Measurements from ENCODE around the gene ERVFRD-1.

ERVFRD-1 gene

GRCh38 chr6:11110921-11111768, at the start of gene ERVFRD-1:
Gene ERVFRD-1 (minus strand): TSS chr6:11111725. CDS start chr6:11105310, 6,415 bp downstream.
- no peak for DNase-seq

DNA sequence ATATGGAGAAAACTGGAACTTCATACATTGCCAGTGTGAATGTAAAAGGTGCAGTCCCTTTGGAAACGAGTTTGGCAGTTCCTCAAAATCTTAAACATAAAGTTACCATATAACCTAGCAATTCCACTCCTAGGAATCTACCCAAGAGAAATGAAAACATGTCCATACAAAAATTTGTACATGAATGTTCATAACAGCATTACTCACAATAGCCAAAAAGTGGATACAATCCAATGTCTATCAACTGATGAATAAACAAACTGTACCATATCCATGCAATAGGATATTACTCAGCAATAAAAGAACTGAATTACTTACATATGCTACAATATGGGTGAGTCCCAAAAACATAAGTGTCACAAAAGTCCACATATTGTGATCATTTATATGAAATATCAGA, 48.7 kb upstream of the ERVFRD-1 start:
- no peak for DNase-seq

- no peak for DNase-seq
Observed at GRCh38 chr6:11155589-11155988, 44.1 kb upstream of the ERVFRD-1 start.

- DNase-seq: no peak
Observed at GRCh38 chr6:11153447-11153846, 41.9 kb upstream of the ERVFRD-1 start.

DNA sequence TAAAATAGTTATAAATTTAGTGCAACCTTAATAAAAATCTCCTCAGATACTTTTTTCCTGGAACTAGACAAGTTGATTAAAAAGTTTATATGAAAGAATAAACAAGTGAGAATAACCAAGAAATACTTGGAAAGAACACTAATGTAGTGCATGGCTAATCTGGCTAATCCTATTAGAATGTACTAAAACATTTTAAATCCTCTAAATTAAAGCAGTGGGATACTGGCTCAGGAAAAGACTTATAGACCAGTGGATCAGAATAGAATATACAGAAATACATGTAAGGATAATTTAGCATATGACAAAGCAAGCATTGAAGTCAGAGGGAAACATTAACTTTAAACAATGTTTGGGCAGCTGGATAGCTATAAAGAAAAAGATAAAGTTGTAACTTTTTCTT, 41.1 kb upstream of the ERVFRD-1 start:
- no peak for DNase-seq

- DNase-seq: no peak
Observed at GRCh38 chr6:11151488-11151887, 40.0 kb upstream of the ERVFRD-1 start.

- no peak for DNase-seq
Observed at GRCh38 chr6:11149551-11149950, 38.0 kb upstream of the ERVFRD-1 start.

DNA sequence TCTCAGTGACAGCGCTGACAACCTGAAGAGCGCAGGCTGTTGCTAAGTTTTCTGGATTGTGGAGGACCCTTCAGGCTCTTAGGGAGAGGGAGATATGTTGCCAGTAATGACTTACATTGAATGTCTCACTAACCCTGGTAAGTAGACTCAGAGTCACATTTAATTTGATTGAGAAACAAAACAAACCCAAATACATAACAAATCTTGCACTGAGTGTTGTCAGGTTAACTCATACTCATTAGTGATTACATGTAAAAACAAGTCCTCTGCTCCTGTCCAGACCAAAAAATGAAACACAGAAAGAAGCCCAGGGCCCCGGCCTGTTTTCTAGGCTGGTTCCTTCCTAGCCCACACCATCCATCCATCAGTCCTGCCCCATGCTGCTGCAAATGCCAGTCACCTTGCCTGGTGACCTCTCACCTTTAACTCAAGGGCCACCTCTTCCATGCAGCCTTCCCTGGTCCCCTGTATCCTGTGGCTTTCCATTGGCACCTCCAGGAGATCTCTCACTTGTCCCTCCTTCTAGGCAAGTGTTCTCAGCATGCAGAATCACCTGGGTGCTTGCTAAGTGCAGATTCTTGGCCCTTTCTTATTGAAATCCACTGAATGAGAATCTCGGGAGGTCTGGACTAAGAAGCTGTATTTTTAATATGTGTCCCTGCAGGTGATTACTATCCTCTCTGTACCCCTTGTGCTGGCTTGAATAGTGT, 34.7 kb upstream of the ERVFRD-1 start:
- DNase-seq: no peak

GRCh38 chr6:11144393-11144851, 32.9 kb upstream of the ERVFRD-1 start:
- peak in 1 of 2 experiments; percentile 31 for DNase-seq

- no peak for DNase-seq
Observed at GRCh38 chr6:11143394-11144371, 32.2 kb upstream of the ERVFRD-1 start.

DNA sequence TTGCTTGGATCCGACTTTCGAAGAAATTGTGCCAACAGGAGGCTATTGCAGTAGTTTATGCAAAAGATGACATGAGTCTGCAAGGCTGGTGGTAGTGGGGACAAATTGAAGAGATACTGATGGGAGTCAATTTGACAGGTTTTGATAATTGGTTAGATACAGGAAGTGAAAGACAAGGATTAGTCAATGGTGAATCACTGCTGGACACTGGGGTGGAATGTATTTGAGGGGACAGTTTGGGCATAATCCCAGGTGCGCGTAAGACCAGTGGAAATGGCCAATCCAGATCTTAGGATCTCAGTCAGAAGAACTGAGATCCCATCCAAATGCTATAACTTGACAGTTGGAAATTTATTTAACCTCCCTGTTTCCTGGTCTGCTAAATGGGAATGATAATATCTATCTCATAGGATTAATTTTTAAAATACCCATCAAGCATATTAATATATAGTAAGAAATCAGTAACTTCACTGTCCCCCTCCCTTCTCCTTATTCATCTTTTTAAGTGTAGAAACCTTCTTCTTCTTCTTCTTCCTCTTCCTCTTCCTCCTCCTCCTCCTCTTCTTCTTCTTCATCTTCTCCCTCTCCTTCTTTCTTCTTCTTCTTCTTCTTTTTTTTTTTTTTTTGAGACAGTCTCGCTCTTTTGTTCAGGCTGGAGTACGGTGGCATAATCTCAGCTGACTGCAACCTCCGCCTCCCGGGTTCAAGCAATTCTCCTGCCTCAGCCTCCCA, 30.9 kb upstream of the ERVFRD-1 start:
- DNase-seq: no peak

- no peak for DNase-seq
Observed at GRCh38 chr6:11141295-11141694, 29.8 kb upstream of the ERVFRD-1 start.

GRCh38 chr6:11140056-11140455, 28.5 kb upstream of the ERVFRD-1 start:
- DNase-seq: no peak

DNA sequence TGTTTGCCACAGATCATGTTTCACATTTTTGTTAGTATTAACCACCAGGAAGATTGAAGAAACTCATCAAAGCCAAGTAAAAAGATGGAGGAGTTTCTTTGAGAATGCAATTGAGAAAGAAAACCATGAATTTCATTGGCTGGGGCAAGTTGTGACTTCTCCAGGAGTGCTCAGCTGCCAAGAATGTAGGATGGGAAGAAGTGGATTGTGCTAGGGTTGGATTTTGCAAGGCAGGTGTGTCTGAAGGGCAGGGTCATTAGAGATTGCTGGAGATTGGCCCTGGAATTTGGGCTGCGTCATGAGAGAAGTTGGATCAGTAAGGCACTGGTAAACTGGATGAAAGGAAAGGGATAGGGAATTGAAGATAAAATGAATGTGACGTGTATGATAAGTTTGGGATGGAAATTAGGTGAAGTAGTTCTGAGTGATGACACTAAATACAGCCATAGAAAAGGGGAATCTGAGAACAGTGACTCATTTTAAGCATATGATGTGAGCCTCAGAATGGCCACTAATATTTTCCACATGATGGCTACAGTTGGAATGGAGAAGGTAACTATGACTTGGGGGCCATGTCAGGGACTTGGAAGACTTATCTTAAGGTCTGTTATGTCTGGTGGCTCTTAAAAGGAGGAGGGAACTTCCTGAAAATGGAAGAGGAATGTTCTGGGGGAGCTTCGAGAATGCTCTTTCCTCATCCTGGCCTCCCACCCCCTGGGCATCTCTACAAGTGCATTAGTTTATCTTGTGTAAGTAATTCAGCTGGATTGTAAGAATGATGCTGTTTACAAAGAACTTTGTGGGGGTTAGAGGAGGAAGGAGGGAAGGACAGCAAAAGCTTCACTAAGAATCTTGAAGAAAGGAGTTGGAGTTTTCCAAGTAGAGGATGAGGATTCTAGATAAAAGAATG, 27.8 kb upstream of the ERVFRD-1 start:
- no peak for DNase-seq

DNA sequence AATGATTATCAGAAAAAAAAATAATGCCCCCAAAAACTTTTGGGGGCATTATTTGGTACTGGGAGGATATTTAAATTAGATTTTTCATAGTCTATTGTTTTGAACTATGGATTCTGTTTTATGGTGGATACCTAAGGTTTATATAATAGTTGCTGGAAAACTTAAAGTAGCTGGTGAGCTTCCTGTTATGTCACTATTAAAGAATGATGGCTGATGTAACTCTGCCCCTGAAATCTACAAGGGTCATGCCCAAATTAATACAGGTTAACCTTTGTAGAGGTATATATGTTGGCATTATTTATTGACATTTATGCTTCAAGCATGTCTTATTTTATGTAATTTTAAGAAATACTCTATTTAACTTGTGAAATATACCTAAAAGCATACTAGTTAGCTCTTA, 25.3 kb upstream of the ERVFRD-1 start:
- DNase-seq: no peak

- no peak for DNase-seq
Observed at GRCh38 chr6:11133281-11133680, 21.8 kb upstream of the ERVFRD-1 start.

DNA sequence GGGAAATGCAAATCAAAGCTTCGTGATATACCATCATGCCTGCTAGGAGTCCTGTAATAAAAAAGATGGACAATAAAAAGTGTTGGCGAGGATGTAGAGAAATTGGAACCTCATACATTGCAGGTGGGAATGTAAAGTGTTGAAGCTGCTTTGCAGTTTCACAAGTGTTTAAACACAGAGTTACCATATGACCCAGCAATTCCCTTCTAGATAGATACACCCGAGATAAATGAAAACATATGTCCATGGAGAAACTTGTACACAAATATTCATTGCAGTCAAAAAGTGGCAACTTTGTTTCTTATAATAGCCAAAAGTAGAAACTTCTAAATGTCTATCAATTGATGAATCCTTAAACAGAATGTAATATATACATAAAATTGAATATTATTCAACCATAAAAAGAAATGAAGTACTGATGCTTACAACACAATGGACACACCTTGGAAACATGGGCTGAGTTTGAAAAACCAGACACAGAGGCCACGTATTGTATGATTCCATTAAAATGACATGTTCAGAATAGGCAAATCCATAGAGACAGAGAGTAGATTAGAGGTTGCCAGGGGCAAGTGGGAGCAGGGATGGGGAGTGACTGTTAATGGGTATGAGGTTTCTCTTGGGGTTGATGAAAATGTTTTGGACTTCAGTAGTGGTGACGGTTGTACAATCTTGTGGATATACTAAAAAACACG, 20.8 kb upstream of the ERVFRD-1 start:
- no peak for DNase-seq

DNA sequence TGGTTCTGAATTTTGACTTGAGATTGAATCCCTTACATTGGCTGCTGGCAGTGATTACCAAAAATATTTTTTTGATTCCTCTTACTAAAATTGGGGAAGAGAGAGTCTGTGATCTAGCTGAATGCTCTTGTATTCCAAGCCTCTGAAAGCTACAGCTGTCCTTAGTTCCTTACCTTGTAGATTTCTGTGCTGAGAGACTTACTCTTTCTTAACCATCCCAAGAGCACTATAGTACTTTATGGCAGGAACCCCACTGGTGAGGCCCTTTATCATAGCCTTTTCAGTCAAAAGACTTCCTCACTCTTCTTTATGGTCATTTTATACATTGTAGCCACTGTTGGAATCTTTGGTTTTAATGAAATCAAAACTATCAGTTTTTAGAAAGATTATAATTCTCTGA, 19.1 kb upstream of the ERVFRD-1 start:
- DNase-seq: no peak

DNA sequence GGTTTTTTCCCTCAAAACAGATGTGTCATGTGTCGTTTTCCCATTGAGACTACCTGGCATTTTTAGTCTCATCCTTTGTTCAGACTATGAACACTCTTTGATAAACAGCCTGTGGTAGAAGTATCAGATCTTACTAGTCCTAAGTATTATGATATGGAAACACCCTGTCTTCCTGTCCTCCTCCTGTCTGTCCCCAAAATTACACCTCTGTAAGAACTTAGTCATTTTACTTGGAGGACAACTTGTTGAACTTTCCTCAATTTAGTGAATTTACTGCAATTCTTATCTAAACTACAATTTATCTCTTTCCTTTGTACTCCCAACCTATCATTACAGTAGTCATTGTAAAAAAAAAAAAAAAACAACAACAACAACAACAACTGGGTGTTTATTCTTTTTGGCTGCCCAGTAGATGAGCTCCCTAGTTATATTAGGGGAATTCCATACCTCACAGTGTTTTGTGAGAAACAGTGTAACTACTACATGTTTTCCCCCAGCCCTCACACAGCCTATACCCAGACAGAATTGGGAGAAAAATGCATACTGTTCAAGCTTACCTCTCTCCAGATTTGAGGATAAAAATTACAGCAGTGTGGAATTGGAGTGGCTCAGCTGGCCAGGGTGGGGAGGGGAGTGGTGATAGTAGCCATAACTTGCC, 18.5 kb upstream of the ERVFRD-1 start:
- no peak for DNase-seq

- no peak for DNase-seq
Observed at GRCh38 chr6:11128608-11129007, 17.1 kb upstream of the ERVFRD-1 start.
